ENCODE results near the gene ATRNL1. TPM values are rescaled to one million over a fixed set of nuclear protein-coding genes. Genes with fewer than 3 reads are reported as not detected.

ATRNL1 gene
- total RNA-seq, 6 experiments from 2014 or later, result 0.08 to 0.23 (median 0.09) TPM; not detected in 3

DNA sequence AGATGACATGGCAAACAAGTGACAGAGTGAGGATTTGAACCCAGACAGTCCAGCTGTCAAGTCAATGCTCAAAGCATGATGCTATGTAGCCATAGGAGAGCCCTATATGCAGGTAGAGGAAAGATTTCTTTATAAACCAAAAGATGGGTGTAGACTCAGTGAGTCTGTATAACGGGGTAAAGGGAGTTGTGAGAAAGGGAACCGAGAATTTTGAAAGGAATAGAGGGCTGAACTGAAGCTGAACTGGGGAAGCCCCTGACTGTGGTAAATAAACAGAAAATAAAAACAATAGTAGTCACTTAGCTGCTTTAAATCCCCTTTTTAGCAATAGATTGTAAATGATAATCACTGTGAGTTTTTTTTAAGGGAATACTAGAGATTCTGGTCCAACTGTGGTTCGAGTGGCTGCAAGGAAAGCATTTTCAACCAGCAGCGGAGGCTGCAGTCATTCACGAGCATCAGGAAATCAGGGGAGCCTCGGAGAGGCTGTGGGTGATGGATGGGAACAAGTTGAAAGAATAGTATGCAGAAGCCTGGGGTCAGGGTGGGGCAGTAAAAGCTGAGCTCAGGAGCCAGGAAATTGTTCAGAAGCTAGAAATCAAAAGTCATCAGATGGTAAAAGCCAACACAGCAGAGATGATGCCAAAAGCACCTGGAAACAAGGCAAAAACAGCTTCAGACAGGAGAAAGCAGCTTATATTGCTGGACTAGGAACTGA is 786.4 kb downstream of the ATRNL1 start:
- TF ChIP-seq CTCF (IDR thresholded peaks at IDR 0.05), result no peak
- DNase-seq, result no peak
- H3K9me3 Mint-ChIP-seq, result no peaks in the 10 kb centered on the region
- no peaks in the 10 kb centered on the region; the same call in 1 of the 2 replicates for H3K27me3 Mint-ChIP-seq (ENCODE audit: insufficient read depth)
- H3K4me1 Mint-ChIP-seq (ENCODE audit: low read depth), result no peaks in the 10 kb centered on the region
- no peaks in the 10 kb centered on the region for H3K36me3 Mint-ChIP-seq (ENCODE audit: low read depth)
- no peak overlapping the region for H3K27ac Mint-ChIP-seq
- no peak overlapping the region for H3K4me3 Mint-ChIP-seq

DNA sequence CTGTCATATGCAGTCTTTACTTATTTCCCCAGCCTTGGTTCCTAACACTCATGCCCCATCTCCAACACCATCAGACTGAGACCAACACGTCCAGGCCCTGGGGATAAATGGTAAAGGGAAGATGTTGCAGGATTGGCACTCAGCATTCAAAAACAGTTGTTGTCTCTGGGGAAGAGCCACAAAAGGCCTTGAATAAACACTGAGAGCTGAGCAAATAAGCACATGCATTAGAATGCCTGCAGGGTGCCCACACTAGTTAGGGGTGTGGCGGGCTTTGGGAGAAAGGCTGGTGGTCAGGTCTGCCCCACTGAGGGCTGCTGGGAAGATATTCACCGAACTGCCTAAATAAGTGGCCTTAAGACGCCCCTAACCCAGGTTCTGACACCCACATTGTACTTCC is 788.9 kb downstream of the ATRNL1 start:
- Mint-ChIP-seq H3K4me1 (ENCODE audit: low read depth) (no peaks in the 10 kb centered on the region), H3K36me3 (ENCODE audit: low read depth) (no peaks in the 10 kb centered on the region), H3K9me3 (no peaks in the 10 kb centered on the region), H3K27ac (no peak overlapping the region), H3K4me3 (no peak overlapping the region), H3K27me3 (ENCODE audit: insufficient read depth) (no peaks in the 10 kb centered on the region; the same call in 1 of the 2 replicates)
- TF ChIP-seq CTCF (IDR thresholded peaks at IDR 0.05), result no peak
- DNase-seq, result no peak

DNA sequence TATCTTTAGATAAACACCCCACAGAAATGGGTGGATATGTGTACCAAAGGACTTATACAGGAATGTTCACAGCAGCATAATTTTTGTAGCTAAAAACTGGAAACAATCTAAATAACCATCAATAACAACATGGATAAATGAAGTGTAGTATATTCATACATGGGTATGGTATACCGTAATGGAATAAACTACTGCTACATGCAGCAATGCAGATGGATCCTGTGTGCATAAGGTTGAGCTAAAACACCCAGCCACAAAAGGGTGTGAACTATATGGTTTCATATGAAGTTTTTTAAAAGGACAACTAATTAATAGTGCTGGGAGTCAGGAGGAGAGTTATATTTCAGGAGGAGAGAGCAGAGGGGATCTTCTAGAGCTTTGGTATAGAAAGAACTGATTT is 790.2 kb downstream of the ATRNL1 start:
- no peaks in the 10 kb centered on the region; the same call in 1 of the 2 replicates for H3K27me3 Mint-ChIP-seq (ENCODE audit: insufficient read depth)
- H3K4me3 Mint-ChIP-seq, result no peak overlapping the region
- H3K4me1 Mint-ChIP-seq (ENCODE audit: low read depth), result no peaks in the 10 kb centered on the region
- DNase-seq, result no peak
- H3K9me3 Mint-ChIP-seq, result no peaks in the 10 kb centered on the region
- TF ChIP-seq CTCF (IDR thresholded peaks at IDR 0.05), result no peak
- no peaks in the 10 kb centered on the region for H3K36me3 Mint-ChIP-seq (ENCODE audit: low read depth)
- no peak overlapping the region for H3K27ac Mint-ChIP-seq

- no peaks in the 10 kb centered on the region for H3K36me3 Mint-ChIP-seq (ENCODE audit: low read depth)
- DNase-seq, result no peak
- H3K27me3 Mint-ChIP-seq (ENCODE audit: insufficient read depth), result no peaks in the 10 kb centered on the region; the same call in 1 of the 2 replicates
- no peaks in the 10 kb centered on the region for H3K4me1 Mint-ChIP-seq (ENCODE audit: low read depth)
- no peak overlapping the region for H3K4me3 Mint-ChIP-seq
- H3K9me3 Mint-ChIP-seq, result no peaks in the 10 kb centered on the region
- H3K27ac Mint-ChIP-seq, result no peak overlapping the region
- no peak for TF ChIP-seq CTCF (IDR thresholded peaks at IDR 0.05)
Measured at GRCh38 chr10:115884331-115884730, 791.2 kb downstream of the ATRNL1 start.

DNA sequence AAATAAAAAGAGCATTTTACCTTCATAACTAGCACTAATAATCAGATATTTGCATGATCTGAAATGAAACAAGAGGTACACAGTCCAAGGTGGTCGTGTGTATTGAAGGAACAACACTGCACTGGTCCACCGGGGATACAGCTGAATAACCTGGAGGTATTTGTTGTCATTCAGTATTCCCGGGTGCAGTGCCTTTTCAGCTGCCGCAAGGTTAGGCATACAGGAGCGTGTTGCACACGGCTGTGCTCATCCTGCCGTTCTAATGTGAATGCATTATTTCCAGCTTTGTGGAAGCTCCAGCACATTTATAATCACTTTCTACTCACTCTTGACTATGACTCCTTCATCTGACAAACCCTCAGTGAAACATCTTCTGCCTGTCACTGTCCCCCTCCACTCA is 802.0 kb downstream of the ATRNL1 start:
- no peak for DNase-seq

More for the DNA sequence above, 802.0 kb downstream of the ATRNL1 start:
- Mint-ChIP-seq H3K36me3 (ENCODE audit: low read depth) (no peaks in the 10 kb centered on the region), H3K4me3 (no peak overlapping the region), H3K4me1 (ENCODE audit: low read depth) (no peaks in the 10 kb centered on the region), H3K9me3 (no peaks in the 10 kb centered on the region), H3K27me3 (ENCODE audit: insufficient read depth) (no peaks in the 10 kb centered on the region; the same call in 1 of the 2 replicates), H3K27ac (no peak overlapping the region)
- TF ChIP-seq CTCF (IDR thresholded peaks at IDR 0.05), result no peak

Data from HFFc6 (cell line).